ENCODE measurements around the gene SMG9. TPM values are rescaled to one million over a fixed set of nuclear protein-coding genes. Genes with fewer than 3 reads are reported as not detected.
"Not testable (repeated sequence)": the region's sequence is repeated elsewhere in the genome, so short reads cannot be mapped to it uniquely, and the experiment has no call there.

The SMG9 gene
- total RNA-seq, 1 donor from 2014 or later = 15.7 TPM

GRCh38 chr19:43782311-43782660 lies 27.5 kb upstream of the SMG9 start:
- no peak for ATAC-seq (ENCODE audit: poor library complexity)
- intact Hi-C loops (cut with DNase I) = no loop called here
- DNase-seq = no peak

DNA sequence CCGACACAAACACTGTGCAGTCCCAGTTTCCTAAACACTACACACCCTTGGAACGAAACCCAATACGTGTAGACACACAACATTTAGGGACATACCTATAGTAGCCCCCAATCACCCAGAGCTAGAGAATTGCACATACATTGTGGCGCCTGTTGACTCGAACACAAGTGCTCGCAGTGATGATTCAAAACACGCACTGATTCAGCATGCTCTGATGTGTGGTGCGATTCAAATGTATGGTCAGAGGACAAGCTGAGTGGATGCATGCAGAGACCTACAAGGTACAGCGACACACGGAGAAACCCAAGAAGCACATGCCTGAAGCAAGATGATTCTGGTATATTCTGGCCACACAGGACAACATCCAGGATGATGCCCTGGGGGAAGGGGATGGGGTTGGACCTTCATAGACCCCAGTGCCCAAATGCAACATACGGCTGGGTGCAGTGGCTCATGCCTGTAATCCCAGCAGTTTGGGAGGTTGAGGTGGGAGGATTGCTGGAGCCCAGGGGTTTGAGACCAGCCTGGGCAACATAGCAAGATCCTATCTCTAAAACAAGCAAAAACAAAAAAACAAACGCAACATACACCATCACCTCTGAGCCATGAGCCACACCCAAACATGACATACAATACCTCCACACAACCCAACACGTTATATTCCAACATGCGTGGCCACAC lies 27.0 kb upstream of the SMG9 start:
- no peak for ATAC-seq (ENCODE audit: poor library complexity)
- intact Hi-C loops (cut with DNase I) = no loop called here

GRCh38 chr19:43780706-43781525 lies 26.2 kb upstream of the SMG9 start, which contains the start of gene KCNN4:
TSS of gene KCNN4 (minus strand) at chr19:43780973. CDS start at chr19:43780861, 112 bp downstream.
- ATAC-seq (ENCODE audit: poor library complexity) = no peak
- intact Hi-C loops (cut with DNase I) = no loop called here
- DNase-seq = no peak

More for the DNA sequence above, 27.0 kb upstream of the SMG9 start:
- DNase-seq = no peak

GRCh38 chr19:43779820-43780219 lies 25.1 kb upstream of the SMG9 start:
- DNase-seq (no peak), ATAC-seq (ENCODE audit: poor library complexity) (no peak)
- intact Hi-C loops (cut with DNase I) = no loop called here

- ATAC-seq (ENCODE audit: poor library complexity) = no peak
- intact Hi-C loops (cut with DNase I) = no loop called here
- DNase-seq = peak; percentile 64
Observed at GRCh38 chr19:43779147-43779819, 24.5 kb upstream of the SMG9 start.

GRCh38 chr19:43778651-43779050 lies 23.9 kb upstream of the SMG9 start:
- DNase-seq (no peak), ATAC-seq (ENCODE audit: poor library complexity) (no peak)
- intact Hi-C loops (cut with DNase I) = no loop called here

GRCh38 chr19:43777163-43777695 lies 22.5 kb upstream of the SMG9 start:
- no peak for DNase-seq
- intact Hi-C loops (cut with DNase I) = no loop called here
- ATAC-seq (ENCODE audit: poor library complexity) = no peak

- ATAC-seq (ENCODE audit: poor library complexity) (no peak), DNase-seq (no peak)
- intact Hi-C loops (cut with DNase I) = no loop called here
Observed at GRCh38 chr19:43776286-43776685, 21.5 kb upstream of the SMG9 start.

- intact Hi-C loops (cut with DNase I) = no loop called here
- no peak for DNase-seq
- no peak for ATAC-seq (ENCODE audit: poor library complexity)
Observed at GRCh38 chr19:43775299-43775890, 20.6 kb upstream of the SMG9 start.

- ATAC-seq (ENCODE audit: poor library complexity) = peak; percentile 9
- not testable (repeated sequence) for DNase-seq
Observed at GRCh38 chr19:43774940-43775258, 20.1 kb upstream of the SMG9 start.

GRCh38 chr19:43774103-43774939 lies 19.6 kb upstream of the SMG9 start:
- intact Hi-C loops (cut with DNase I) = no loop called here
- peak; percentile 93 for ATAC-seq (ENCODE audit: poor library complexity)
- DNase-seq = peak; percentile 81

More at GRCh38 chr19:43774940-43775258, 20.1 kb upstream of the SMG9 start:
- intact Hi-C loops (cut with DNase I) = not testable (repeated sequence)

DNA sequence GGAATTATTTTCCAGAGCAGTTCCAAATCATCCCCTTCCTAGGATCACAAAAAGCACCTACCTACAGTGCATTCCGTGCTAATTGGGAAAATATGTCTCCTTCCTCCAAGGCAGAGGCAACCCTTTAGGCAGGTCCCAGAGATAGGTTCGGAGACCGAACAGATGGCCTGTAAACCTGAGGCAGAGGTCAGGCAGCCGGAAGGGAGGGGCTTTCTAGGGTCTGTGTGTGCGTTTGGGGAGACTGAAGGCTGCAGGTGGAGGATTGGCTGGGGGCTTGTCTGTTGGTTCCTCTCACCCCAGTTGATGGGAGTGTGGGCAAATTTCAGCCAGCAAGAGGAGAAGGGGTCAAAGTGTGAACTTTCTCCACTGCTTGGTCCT lies 19.0 kb upstream of the SMG9 start:
- no peak for ATAC-seq (ENCODE audit: poor library complexity)
- intact Hi-C loops (cut with DNase I) = no loop called here
- no peak for DNase-seq

DNA sequence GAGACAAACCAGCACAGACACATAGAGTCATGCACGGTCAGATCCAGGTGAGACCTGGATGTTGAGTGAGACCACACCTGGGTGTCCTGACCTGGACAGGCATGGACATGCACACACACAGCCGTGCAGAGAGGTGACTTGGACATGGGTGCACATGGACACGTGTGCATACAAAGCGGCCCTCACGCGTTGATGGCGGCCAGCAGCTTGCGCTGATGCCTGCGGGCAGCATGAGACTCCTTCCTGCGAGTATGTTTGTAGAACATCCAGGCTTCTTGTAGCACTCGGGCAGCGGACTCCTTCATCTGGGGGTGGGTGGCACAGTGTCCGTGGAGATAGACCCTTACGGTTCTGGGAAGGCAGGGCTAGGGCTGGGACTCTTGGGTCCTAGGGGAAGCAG lies 14.5 kb upstream of the SMG9 start:
- ATAC-seq (ENCODE audit: poor library complexity) (no peak), DNase-seq (no peak)
- intact Hi-C loops (cut with DNase I) = no loop called here

DNA sequence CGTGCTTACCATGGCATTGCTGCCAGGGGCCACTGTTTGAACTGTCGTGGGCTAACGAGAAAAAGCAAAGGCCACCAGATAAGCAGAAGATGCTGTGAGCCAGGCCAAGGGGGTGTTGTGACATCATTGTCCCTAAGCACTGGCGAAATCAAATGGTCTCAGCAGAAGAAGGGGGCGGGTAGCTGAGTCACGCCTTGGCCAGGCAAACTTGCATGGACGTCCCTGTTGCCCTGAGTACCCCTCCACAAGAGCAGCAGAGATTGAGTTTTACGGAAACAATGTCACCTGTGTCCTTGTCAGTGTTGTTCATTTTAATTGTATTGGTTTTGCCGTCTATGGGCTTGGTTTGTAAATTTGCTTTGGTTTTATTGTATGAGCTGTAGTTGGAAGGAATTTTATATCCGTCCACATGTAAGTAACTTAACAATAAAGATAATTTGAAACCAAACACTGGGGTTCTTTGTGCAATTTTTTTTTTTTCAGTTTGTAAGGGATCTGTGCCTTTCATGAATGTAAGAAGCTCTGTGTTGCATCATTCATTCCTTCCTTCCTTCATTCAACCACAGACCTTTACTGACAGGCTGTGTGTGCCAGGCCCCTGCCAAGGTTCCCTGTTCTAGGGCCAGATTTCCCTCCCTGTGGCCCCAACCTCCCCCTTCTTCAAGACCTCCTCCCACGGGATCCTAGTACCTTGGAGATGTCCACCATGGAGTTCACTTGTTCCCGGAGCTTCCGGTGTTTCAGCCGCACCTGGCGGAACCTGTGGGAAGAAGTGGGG lies 13.7 kb upstream of the SMG9 start:
- intact Hi-C loops (cut with DNase I) = no loop called here
- peak; percentile 79 for DNase-seq
- ATAC-seq (ENCODE audit: poor library complexity) = peak; percentile 50

- ATAC-seq (ENCODE audit: poor library complexity) = no peak
- intact Hi-C loops (cut with DNase I) = no loop called here
- no peak for DNase-seq
Observed at GRCh38 chr19:43767818-43768217, 13.1 kb upstream of the SMG9 start.

- ATAC-seq (ENCODE audit: poor library complexity) = no peak
- DNase-seq = no peak
- intact Hi-C loops (cut with DNase I) = no loop called here
Observed at GRCh38 chr19:43767316-43767715, 12.6 kb upstream of the SMG9 start.

DNA sequence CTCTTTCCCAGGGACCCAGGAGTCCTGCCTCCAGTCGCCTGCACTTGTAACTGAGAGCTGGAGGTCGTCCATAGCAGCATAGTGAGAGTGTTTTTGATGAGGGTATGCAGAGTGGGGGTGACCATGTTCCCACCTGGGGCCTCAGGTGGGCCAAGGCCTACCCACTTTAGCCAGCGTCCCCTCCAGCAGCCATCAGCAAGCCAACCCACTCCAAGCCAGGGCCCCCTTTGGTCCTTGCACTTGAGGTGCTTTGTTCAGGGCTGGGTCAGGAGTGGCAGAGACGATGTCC lies 11.9 kb upstream of the SMG9 start:
- intact Hi-C loops (cut with DNase I) = no loop called here
- no peak for ATAC-seq (ENCODE audit: poor library complexity)

More for the DNA sequence above, 11.9 kb upstream of the SMG9 start:
- DNase-seq = no peak

Data from Right ventricle myocardium superior (tissue), 1 donor.